Muscle of arm (tissue), 14 donors: Measurements from ENCODE around the gene DNASE1L2. TPM values are rescaled to one million over a fixed set of nuclear protein-coding genes. Genes with fewer than 3 reads are reported as not detected.

Experiments
- DNase-seq: peaks from one replicate; pipeline ENCODE4 v3.0.0-alpha.2; 2013
- long read RNA-seq, 11 donors: transcript quantifications; one replicate each; lab custom pipeline, GENCODE V29; 2026
- polyA plus RNA-seq, 12 donors: library from polyadenylated mRNA; unstranded; fragments of 120-200 nt; gene quantifications; one replicate each; pipeline ENCODE4 v1.2.1, GENCODE V29; 2013; ENCODE audit not compliant: insufficient read length in 12 of 12

DNASE1L2 gene, protein sequence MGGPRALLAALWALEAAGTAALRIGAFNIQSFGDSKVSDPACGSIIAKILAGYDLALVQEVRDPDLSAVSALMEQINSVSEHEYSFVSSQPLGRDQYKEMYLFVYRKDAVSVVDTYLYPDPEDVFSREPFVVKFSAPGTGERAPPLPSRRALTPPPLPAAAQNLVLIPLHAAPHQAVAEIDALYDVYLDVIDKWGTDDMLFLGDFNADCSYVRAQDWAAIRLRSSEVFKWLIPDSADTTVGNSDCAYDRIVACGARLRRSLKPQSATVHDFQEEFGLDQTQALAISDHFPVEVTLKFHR
- polyA plus RNA-seq = under 1 TPM in 10 of 12 donors, not detected in 2; 0.47 to 1.00 (median 0.72) TPM
- long read RNA-seq, donor 1 = 0 reads
- long read RNA-seq, donor 2, partial matches to known transcripts = 0 of 1 reads
- long read RNA-seq, donor 2, other reads (novel, unspliced or antisense) = 0 of 1 reads
- long read RNA-seq, donor 3 = 0 reads
- long read RNA-seq, donor 4 = 0 reads
- long read RNA-seq, donor 5 = 0 reads
- long read RNA-seq, donor 6 = 0 reads
- long read RNA-seq, donor 7 = 0 reads
- long read RNA-seq, donor 8 = 0 reads
- long read RNA-seq, donor 9 = 0 reads
- long read RNA-seq, donor 10 = 0 reads
- long read RNA-seq, donor 11 = 0 reads

DNA sequence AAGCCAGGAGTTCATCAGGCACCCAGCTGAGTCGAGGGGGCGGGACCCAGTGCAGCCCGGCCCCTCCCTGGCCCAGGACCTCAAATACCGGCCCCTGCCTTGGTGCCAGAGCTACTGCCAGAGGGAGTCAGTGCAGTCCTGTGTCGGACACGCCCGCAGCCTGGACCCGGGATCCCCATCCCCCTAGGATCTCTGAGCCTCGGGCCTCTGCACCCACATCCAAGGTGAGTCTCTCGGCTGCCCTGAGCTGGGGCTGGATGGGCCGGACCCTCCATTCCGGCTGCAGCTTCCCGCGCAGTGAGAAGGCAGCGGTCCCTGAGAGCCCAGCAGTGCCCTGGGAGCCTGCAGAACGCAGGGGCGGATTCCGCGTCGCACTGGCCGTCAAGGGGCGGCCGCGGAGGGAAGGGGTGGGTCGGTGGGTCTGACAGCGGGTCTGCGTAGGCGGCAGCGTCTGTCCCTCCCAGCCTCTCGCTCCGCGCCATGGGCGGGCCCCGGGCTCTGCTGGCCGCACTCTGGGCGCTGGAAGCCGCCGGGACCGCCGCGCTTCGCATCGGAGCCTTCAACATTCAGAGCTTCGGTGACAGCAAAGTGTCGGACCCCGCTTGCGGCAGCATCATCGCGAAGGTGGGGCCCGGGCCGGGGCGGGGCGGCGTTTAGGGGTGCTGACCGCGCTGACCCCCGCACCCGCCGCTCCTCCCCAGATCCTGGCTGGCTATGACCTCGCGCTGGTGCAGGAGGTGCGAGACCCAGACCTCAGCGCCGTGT, at the start of gene DNASE1L2:
Gene DNASE1L2 (plus strand): TSS at position 108 of the 765 bp plus-strand sequence. CDS start 373 bp downstream, at position 481.
- no peak for DNase-seq

DNA sequence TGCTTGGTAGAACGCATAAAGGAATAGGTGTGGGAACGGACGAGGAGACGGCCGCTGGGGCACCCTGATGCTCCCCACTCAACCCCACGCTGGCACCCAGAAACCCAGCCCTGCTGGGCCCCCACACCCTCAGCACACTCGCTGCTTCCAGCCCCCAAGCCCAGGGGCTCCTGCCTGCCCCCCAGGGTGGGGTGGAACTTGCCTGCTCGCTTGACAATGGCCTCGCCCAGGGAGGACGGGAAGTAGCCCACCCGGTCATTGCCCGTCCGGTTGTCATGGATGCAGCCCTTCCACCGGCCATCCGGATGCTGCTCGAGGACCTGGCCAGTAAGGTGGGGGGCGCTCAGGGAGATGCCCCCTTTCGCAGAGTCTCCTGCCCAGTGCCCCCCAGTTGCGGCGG, 49.7 kb upstream of the DNASE1L2 start:
- DNase-seq = no peak

DNA sequence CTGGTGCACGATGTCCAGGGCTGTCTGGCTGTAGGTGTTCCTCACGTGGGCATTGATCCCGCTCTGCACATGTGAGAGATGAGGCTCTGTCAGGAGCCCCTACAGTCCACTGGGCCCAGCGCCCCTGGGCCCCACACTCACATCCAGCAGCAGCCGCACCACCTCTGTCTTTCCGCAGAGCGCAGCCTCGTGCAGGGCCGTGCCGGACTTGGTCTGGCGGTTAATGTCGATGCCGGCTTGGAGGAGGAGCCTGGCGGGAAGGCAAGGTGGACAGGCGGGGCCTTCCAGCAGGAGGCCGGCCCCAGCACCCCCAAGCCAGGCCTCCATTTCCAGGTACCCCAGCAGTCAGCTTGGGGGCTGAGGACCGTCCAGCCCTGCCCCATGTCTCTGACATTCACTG, 49.0 kb upstream of the DNASE1L2 start:
- no peak for DNase-seq

DNA sequence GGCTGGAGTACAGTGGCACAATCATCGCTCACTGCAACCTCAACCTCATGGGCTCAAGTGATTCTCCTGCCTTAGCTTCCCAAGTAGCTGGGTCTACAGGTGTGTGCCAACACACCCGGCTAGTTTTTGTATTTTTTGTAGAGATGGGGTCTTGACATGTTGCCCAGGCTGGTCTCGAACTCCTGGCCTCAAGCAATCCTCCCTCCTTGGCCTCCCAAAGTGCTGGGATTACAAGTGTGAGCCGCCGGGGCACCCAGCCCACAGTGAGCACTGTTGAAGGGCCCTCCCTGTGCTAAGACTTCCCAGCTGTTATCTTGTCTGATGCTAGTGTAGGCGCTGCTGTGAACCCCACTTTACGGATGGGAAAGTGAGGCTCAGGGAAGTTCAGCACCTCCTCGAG, 47.8 kb upstream of the DNASE1L2 start:
- DNase-seq = no peak

DNA sequence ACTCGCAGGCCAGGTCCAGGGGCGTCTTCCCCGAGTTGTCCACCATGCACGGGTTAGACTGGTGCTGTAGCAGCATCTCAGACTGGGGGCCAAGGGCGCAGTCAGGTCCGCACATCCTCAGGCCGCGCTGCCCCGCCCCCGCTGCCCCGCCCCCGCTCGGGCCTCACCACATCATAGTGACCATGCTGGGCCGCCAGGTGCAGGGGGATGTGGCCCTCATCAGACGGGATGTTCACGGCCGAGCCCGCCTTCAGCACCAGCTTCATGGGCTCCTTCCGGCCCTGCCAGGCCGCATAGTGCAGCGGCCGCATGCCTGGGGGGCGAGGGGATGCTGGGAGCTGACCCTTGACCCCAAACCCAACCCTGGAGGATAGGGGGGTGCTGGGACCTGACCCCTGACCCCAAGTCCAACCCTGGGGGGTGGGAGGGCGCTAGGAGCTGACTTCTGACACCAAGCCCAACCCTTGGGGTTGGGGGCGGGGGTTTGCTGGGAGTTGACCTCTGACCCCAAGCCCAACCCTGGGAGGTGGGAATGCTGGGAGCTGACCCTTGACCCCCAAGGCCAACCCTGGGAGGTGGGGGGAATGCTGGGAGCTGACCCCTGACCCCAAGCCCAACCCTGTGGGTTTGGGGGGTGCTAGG, 46.9 kb upstream of the DNASE1L2 start:
- DNase-seq = no peak

DNA sequence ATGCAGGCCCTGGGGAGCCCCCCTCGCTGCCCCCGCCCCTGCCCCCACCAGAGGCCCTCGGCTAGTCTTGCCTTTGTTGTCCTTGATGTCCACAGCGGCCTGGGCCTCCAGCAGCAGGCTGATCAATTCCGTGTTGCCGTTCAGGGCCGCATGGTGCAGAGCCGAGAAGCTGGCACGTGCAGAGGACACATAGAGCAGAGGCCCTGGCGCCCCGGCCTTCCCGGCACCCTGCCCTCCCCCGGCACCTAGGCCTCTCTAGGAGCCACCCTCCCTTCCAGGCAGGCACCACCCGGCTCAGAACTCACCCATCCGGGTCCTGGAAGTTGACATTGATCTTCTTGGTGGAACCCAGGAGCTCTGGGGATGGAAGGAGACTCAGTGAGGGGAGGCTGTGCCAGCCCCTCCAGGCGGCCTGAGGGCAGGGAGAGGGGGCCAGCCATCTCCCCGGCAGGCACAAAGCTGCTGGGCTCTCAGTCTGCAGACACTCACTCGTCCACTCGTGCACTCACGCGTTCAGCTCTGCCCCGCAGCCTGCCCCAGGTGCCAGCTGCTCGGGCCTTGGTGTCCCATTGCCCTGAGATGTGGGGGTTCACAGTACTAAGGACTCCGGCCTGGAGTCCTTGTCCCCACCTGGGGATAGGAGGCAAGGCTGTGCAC, 46.1 kb upstream of the DNASE1L2 start:
- no peak for DNase-seq

DNA sequence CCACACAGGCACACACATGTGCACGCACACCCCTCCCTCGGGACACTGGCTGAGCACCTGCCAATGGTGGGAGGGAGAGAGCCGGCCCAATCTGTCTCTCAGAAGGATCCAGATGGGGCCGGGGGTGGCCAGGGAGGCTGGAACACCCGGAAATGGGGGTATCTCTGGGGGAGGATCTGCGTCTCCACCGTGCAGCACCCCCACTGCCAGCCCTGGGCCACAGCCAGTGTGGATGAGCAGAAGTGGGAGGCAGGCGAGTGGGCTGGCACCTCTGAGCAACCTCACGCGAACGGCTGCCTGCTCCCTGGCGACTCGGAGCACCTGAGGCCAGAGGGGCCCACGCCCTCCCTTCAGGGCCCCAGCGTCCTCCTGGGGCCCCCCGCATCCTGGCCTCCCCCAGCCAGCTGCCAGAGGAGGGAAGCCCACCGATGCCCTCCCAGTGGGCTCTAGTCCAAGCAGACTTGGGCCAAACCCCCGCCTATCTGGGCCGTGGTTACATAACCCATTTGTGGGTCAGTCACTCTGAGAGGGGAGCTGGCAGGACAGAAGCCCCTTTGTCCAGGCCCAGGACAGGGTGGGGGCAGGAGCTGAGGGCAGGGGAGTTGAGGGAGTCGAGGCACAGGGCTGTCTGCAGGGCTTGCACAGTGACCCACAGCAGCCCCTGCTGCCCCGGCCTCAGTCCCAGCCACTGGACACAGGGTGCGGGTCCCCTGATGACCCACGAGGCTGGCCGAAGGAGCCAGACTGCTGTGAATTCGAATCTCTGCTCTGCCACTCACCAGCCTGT, 45.4 kb upstream of the DNASE1L2 start:
- DNase-seq = no peak

DNA sequence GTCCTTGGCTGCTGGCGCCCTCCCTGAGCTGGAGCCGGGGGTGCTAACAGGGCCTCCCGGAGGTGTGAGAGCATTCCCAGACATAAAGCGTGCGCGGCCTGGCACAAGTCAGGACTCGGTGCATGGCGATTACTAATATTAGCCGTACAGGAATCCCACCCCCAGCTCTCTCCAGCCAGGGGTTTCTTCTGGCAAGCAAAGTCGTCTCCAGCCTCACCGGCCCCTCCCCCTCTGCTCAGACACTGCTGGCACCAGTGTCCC, 44.9 kb upstream of the DNASE1L2 start:
- no peak for DNase-seq

DNA sequence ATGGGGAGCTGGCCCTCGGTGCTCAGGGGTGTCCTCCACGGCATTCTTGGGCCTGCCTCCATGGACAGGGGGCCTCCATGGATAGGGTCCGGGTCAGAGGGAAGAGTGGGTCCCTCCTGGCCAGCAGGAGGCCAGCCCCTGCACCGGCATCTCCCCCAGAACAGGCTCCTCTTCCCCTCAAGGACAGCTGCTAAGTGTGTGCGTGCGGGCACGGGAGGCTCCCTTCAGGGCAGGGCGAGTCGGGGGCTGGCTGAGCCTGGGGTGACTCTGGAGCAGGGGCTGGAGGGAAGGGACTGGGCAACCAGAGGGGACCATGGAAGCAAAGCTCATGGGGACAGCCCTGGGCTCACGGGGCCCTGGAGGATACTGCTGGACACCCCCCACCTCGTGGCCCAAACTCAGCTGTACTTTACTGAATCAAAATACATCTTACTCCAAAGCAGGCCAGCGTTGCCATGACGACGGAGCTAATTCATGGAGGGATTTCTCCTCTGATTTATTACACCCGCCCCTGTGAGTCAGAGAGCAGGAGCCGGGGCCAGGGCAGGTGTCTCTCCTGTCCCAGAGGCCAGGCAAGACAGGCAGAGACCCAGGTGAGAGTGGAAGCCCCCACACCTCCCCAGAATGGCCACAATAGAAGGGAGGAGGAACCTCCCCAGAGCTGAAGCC, 41.9 kb upstream of the DNASE1L2 start:
- peak; percentile 36 for DNase-seq

DNA sequence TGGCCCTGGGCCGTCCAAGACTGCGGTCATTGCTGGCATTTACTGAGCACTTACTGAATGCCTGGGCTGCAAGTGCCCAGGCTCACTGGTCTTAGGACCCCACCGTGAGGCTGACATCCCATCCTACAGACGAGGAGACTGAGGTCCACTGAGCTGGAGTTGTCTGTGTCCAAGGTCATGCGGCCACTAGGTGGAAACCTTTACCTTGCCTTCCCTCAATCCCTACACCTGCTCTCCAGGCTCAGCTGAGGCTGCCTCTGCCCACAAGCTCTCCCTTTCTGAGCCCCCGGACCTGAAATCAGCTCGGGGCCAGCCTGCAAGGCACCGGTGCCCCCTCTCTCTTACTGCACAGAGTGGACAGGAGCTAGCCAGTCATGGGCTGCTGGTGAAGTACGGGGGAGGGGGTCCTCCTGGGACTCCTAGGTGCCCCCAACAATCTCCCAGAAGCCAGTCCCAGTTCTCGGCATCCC, 41.4 kb upstream of the DNASE1L2 start:
- peak; percentile 25 for DNase-seq

DNA sequence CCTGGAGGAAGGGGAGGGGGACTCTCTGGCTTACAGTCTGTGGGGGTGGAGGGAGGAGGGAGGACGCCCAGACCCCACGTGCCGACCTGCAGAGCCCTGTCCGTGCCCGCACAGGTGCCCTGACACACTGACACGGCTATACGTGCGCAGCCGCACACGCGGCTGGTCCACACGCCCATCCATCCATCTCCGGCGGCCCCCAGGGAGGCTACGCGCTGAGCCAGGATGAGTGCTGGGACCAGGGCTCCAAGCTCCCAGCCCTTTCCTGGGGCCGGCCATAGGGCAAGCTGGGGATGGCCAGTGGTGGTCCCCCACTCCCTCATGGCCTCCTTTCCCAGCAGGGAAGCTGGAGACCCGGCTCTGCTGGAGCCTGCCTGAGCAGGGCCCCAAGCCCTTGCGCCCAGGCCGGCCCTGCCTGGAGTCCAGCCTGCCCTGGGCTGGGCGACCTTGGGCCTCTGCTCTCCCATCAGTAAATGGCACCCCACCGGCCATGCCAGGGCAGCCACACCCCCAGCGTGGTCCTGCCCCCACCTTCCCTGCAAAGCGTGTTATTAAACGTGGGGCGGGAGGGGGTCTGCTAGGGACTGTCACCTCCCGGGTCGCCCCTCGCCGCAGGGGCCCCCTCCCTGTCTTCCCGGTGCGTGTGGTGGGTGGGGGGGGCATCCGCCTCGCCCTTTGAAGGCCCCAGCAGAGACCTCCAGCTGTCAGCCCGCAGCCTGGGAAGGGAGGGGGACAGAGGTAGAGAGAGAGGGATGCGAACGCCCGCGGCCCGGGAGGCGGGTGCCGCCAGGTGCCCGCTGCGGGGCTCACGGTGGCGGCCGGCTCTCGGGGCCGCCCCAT, 40.7 kb upstream of the DNASE1L2 start:
- no peak for DNase-seq

DNA sequence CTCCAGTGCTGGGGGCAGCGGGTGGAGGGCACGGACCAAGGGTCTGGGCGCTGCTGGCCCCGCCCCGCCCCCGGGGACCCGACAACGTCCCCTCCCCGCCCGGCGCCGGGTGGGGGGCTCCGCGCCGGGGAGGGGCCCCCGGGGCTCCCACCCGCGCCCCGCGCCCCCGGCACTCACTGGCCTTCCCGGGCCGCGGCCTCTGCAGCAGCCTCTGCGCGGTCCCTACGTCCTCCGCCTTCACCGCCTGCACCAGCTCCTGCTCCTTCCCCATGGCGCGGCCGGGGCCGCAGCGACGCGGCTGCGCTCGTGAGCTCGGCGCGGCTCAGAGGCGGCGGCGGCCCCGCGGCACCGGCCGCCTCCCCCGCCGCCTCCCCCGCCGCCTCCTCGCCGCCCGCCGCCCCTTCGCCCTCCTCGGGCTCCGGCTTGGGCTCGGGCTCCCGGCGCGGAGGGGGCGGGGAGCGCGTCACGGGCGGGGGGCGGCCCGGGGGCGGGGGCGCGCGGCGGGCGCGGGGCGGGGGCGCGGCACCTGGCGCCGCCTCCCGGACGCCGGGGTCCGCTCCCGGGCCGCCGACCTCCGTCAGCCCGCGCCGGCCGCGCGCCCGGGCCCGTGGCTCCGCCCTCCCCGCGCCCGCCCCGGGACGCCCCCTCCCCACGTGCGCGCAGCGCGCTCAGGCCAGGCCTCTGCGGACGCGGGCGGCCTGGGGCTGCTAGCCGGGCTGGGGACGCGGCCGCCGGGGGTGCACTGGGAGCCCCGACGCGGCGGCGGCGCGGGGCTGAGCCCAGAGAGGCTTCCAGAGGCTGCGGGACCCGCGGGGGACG, 39.9 kb upstream of the DNASE1L2 start, which contains the start of gene CASKIN1:
Gene CASKIN1 (minus strand): TSS at position 444 of the 819 bp plus-strand sequence. CDS start 173 bp downstream, at position 271.
- DNase-seq = no peak

DNA sequence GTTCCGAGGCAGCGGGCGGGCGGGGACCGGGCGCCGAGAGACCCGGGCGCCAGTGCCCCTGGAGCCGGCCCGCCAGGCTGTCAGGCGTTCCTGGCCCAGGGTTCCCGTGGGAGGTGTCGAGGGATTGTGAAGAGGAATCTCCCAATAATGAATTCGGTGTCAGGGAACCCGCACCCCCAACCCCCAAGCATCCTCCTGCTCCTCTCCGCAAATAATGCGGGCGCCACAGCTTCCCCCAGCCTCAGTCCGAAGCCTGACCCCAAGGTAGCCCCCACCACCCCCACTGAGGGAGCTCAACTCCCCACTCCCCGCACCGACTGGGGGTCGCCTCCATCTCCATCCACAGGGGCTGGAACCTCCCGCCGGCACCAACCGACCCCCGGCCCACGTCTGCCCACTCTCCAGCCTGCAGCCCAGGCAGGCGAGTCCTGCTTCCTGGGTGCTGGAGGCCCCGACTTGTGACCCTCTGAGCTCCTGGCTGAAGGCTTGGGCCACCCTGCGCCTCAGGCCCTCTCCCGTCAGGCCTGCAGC, 39.2 kb upstream of the DNASE1L2 start:
- no peak for DNase-seq

DNA sequence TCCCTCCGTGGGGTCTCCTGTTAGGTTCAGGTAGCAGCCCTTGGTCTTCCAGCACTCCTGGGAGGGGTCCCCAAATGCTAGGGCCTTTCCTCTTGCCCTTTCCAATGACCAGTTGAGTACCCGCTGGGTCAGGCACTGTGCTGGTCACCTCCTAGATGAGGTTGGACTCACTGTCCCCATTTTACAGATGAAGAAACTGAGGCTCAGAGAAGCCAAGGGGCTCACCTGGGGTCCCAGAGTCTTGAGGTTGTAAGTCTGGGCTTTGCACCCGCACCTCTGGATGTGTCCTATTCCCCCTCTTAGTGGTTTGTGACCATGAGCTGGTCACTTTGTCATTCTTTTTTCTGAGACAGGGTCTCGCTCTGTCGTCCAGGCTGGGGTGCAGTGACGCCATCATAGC, 38.5 kb upstream of the DNASE1L2 start:
- DNase-seq = no peak

DNA sequence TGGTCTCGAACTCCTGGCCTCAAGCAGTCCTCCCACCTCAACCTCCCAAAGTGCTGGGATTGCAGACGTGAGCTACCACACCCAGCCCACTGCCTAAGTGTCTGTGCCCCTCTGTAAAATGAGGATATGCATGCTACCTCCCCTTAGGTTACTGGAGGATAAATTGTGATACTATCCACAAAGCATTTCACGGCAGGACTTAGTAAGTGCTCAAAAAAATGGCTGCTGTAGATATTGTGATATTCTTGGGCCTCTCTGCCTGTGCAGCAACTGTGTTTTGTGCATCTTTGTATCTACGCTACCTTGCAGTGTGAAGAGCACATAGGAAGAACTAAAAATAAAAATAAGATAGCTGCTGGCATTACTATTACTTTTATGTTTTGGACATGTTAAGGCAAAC, 38.0 kb upstream of the DNASE1L2 start:
- DNase-seq = no peak

DNA sequence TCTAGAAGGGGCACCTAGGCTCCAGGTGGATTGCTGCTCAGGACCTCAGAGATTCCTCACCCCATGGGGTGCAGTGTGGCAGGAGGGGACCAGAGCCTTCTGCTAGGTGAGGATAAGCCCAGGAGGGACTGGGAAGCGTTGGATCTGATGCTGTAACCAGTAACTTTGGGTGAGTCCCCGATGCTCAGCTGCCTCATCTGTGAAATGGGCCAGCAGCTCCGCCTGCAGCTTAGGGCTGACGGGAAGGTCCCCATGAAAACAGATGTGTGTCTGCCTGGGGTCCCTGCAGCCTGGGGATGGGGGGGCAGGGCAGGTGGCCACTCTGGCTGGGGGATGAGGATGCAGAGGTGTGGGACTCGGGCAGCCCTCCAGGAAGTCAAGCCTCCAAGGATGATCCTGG, 37.1 kb upstream of the DNASE1L2 start:
- DNase-seq = no peak

DNA sequence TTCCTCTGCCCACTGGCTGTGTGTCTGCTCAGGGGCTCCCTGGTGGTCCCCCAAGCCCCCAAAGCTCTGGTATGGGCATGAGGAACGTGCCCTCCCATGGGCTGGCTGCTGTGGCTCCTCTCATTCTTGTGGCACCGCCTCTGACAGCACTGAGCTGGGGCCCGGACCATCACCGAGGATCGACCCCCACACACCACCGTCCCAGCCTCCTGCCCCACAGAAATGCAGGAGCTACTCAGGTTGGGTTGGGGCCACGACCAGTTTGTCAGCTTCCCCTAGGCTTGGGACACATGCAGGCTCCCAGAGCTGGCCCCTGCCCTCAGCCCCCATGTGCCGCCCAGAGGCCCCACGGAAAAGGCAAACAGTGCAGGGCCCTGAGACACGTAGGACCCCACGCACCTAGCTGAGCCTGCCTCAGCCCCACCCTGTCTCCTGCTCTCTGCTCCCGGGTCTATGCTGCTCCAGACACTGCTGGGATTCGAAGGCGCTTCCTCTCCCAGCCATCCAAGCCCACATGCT, 36.6 kb upstream of the DNASE1L2 start:
- DNase-seq = no peak

DNA sequence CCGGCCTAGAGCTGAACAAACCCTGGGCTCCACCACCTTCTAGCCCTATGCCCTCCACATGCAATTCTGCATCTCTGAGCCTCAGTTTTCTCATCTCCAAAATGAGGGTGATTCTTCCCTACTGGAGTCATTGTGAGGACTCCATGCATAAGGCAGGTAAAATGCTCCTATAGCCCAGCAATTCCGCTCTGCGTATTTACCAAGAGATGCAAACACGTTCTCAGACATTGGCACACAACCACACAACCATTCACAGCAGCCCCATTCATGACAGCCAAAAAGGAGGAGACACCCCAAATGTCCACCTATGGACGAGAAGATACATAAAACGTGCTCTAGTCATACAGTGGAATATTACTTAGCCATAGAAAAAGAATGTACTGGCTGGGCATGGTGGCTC, 35.9 kb upstream of the DNASE1L2 start:
- no peak for DNase-seq
